ENCODE results near the gene EPB41L2. TPM values are rescaled to one million over a fixed set of nuclear protein-coding genes. Genes with fewer than 3 reads are reported as not detected.

EPB41L2 gene
- total RNA-seq, 2 donors from 2014 or later, result 99.6 to 110 TPM

DNA sequence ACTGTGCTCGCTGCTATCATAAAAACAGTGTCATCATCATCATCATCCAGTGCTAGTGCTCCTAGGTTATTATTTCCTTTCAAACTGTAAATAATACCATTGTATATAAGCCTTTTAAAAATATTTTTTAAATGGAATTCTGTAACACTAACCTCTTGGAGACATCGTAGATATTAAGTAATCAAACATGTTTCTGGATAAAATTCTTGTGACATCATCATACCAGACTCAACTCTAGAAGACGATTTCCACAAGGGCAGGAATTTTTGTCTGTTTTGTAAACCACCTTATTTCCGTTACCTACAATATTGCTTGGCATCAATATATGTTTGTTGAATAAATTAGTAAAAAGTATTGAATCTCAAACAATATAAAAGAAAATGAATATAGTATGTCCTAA lies 40.4 kb downstream of the EPB41L2 start:
- no peaks in the 10 kb centered on the region for H3K4me1 ChIP-seq (ENCODE audit: control insufficient read depth in 1 of 2, low read depth in 2 of 2)
- no peak for ATAC-seq (ENCODE audit: insufficient number of reproducible peaks, low FRiP score, low read depth)
- H3K27me3 ChIP-seq (replicated peaks; ENCODE audit: insufficient read depth), result no peaks in the 10 kb centered on the region
- H3K27ac ChIP-seq, result no peak overlapping the region
- no peaks in the 10 kb centered on the region for H3K36me3 ChIP-seq
- TF ChIP-seq, protein P1, sequence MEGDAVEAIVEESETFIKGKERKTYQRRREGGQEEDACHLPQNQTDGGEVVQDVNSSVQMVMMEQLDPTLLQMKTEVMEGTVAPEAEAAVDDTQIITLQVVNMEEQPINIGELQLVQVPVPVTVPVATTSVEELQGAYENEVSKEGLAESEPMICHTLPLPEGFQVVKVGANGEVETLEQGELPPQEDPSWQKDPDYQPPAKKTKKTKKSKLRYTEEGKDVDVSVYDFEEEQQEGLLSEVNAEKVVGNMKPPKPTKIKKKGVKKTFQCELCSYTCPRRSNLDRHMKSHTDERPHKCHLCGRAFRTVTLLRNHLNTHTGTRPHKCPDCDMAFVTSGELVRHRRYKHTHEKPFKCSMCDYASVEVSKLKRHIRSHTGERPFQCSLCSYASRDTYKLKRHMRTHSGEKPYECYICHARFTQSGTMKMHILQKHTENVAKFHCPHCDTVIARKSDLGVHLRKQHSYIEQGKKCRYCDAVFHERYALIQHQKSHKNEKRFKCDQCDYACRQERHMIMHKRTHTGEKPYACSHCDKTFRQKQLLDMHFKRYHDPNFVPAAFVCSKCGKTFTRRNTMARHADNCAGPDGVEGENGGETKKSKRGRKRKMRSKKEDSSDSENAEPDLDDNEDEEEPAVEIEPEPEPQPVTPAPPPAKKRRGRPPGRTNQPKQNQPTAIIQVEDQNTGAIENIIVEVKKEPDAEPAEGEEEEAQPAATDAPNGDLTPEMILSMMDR (IDR thresholded peaks at IDR 0.05), result no peak
- H3K9me3 ChIP-seq, result no peaks in the 10 kb centered on the region
- DNase-seq (ENCODE audit: low spot score), result no peak
- no peak overlapping the region for H3K4me3 ChIP-seq

DNA sequence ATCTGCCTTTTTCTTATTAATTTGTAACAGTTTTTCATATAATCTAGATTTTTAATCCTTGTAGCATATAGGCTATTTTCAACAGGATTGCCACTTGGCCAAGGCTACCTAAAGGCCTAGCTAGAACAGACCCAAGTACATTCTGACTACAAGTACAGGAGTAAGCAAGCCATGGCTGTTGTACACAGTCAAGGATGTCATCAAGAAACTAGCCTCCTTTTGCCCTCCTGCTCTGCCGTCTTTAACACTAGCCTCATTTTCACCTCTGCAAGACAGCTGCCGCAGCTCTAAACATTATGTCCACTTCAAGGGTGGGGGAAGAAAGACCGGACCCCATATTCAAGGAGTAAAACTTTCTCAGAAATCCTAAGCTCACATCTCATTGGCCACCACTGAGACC lies 45.1 kb downstream of the EPB41L2 start:
- no peaks in the 10 kb centered on the region for H3K9me3 ChIP-seq

DNA sequence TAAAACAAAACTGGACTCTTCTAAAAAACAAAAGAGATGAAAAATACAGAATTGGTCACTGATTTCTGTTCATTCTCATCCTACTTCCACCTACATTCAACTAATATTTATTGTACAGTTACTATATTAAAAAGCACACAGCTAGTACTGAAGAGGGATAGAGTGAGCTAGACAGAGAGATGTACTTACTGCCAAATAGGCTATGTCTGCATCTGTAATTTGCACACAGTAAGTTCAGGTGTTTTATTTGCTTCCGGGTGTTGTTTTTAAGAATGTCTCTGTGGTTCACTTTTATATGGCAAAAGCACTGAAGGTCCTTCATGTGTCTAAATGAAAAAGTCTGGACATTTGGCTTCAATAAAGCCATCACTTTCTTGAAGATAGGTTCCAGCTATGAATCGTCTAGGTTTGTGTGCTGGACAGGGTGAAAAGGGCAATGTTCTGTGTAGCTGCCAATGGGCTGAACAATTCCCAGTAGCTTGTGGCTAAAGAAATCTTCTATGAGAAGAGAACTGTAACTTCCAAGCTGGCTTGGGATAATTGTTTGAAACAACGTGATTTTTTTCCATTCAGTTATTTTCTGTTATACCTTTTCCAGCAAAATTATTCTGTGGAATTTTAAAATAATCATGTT lies 47.3 kb downstream of the EPB41L2 start:
- Histone ChIP-seq H3K27ac (peak overlapping the region; percentile 18 to 39), H3K9me3 (no peaks in the 10 kb centered on the region), H3K36me3 (no peaks in the 10 kb centered on the region), H3K27me3 (replicated peaks; ENCODE audit: insufficient read depth) (no peaks in the 10 kb centered on the region), H3K4me1 (ENCODE audit: control insufficient read depth in 1 of 2, low read depth in 2 of 2) (peaks cover 16 to 50% of the 10 kb centered on the region in 2 donors), H3K4me3 (no peak overlapping the region)
- DNase-seq (ENCODE audit: low spot score) (no peak), ATAC-seq (ENCODE audit: insufficient number of reproducible peaks, low FRiP score, low read depth) (peak; percentile 51)
- TF ChIP-seq, protein P1 (IDR thresholded peaks at IDR 0.05), result no peak

More for the DNA sequence above, 45.1 kb downstream of the EPB41L2 start:
- TF ChIP-seq, protein P1 (IDR thresholded peaks at IDR 0.05), result no peak
- Histone ChIP-seq H3K36me3 (no peaks in the 10 kb centered on the region), H3K4me3 (no peak overlapping the region), H3K27ac (no peak overlapping the region), H3K4me1 (ENCODE audit: control insufficient read depth in 1 of 2, low read depth in 2 of 2) (peaks cover 16 to 42% of the 10 kb centered on the region in 2 donors), H3K27me3 (replicated peaks; ENCODE audit: insufficient read depth) (no peaks in the 10 kb centered on the region)
- ATAC-seq (ENCODE audit: insufficient number of reproducible peaks, low FRiP score, low read depth) (no peak), DNase-seq (ENCODE audit: low spot score) (no peak)

DNA sequence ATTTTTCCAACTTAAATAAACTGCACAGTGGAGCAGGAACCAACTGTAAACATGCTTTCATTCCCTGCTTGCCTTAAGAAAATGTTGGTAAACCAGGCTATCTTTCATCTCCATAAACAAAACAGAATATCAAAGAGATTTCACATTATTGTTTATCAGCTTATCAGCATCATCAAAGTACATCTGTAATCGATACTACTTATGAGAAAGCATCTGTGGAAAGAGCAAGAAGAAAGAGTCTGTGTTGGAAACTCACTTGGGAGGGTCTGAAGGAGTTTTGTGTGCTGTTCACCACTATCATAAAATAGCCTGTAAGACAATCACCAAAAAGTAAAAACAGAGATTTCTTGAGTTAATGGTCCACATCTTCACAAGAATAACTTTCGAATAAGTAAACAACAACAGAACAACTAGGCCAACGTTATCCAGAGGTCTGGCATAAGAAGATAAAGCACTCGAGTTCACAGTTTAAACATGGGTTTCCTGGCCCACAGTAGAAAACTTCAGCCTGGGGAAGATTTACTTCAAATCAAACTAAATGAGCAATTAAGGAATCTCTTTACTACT lies 47.9 kb downstream of the EPB41L2 start:
- ATAC-seq (ENCODE audit: insufficient number of reproducible peaks, low FRiP score, low read depth), result no peak
- Histone ChIP-seq H3K4me1 (ENCODE audit: control insufficient read depth in 1 of 2, low read depth in 2 of 2) (peaks cover 16 to 50% of the 10 kb centered on the region in 2 donors), H3K4me3 (no peak overlapping the region)

DNA sequence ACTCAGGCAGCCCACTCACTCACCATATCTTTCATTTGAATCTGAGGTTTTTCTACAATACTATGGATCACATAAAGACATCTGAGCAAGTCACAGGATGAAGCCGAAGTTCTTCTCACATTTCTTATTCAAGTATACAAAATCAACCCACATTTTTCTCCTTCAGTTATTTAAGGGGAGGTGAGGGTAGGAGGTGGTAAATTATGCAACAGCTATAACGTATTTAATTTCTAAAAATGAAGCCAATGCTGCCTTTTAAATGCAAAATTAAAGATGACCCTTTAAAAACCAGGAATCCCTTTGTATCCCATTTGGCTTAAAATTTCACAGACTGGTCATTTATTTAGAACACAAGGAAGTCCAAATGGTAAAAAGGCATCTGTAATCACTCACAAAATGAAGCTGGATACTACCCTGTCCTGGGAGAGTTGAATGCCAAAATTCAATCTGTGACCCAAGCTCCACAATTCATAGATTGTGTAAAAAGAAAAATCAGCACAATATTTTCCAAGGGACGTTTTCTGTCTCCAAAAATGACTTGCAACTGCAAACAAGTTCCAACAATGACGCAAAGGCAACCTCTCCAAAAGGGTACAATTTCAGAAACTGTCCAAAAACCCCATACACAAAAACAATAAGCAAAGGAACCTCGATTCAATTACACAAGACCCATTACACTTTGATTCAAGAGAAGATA lies 48.8 kb downstream of the EPB41L2 start:
- no peaks in the 10 kb centered on the region for H3K36me3 ChIP-seq
- no peaks in the 10 kb centered on the region for H3K9me3 ChIP-seq
- peak overlapping the region; percentile 39 to 49 for H3K27ac ChIP-seq
- ATAC-seq (ENCODE audit: insufficient number of reproducible peaks, low FRiP score, low read depth) (no peak), DNase-seq (ENCODE audit: low spot score) (no peak)
- TF ChIP-seq, protein P1 (IDR thresholded peaks at IDR 0.05), result no peak
- H3K4me3 ChIP-seq, result peak overlapping the region; percentile 4
- H3K27me3 ChIP-seq (replicated peaks; ENCODE audit: insufficient read depth), result no peaks in the 10 kb centered on the region
- peaks cover 16 to 50% of the 10 kb centered on the region in 2 donors for H3K4me1 ChIP-seq (ENCODE audit: control insufficient read depth in 1 of 2, low read depth in 2 of 2)

More for the DNA sequence above, 47.9 kb downstream of the EPB41L2 start:
- H3K27ac ChIP-seq, result peak overlapping the region; percentile 18 to 39
- no peak for DNase-seq (ENCODE audit: low spot score)
- TF ChIP-seq, protein P1 (IDR thresholded peaks at IDR 0.05), result no peak
- H3K36me3 ChIP-seq, result no peaks in the 10 kb centered on the region
- H3K9me3 ChIP-seq, result no peaks in the 10 kb centered on the region
- no peaks in the 10 kb centered on the region for H3K27me3 ChIP-seq (replicated peaks; ENCODE audit: insufficient read depth)
